HG03342 (cell line): ENCODE data around the gene LPAR3.

ENCODE experiments used
- ATAC-seq: cut with Tn5 transposase; IDR thresholded peaks from one replicate; pipeline ENCODE4 v1.9.1; 2021; ENCODE audit warnings: mild to moderate bottlenecking, moderate library complexity; ENCODE audit not compliant: unreplicated experiment

Gene LPAR3

DNA sequence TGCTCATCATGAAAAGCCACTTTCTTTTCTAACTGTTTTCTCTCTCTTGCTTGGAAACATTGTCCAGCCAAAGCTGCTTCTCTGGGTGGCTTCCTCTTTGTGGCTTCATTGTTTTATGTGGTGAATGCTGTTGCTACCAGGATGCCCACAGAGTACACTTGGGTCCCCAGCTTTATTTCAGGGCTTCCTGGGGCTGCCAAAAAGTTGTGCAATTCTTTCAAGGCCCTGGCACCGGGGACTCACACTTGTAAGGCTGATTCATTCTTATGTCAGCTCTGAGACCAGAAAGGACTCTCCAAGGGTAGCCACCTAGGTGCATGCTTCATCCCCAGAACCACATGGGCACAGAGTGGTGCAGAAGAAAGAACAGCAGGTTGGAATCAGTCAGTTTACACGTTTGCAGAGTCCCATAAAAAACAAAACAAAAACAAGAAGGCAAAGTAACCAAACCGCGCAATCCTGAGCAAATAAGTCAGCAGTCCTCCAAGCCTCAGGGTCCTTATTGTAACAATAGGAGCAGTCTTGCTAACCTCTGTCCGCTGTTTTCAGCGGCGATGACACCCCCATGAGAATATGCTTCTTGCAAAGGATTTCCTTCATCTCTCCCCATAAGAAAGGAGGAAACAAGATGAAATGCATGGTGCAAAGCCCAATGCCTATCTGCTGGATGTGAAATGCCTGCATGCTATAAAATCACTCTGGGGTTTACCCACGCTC, 112.8 kb downstream of the LPAR3 start:
- no peak for ATAC-seq

DNA sequence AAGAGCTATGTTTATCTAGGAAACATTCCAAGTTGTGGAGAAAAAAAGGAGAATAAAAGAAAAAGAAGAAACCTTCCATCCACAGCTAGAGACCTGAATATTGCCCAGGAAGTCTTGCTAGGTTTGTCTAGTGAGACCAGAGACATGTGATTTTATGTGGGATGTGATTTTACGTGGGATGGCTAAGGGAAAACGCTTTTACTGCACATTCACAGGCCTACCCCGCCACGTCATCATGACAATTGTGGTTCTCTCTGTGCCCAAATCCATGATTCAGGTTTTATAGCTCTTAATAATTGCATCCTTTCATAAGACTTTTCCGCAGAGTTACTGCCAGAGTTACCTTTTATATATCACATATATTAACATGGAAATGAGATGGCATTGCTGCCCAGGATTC, 116.4 kb downstream of the LPAR3 start:
- ATAC-seq = no peak

DNA sequence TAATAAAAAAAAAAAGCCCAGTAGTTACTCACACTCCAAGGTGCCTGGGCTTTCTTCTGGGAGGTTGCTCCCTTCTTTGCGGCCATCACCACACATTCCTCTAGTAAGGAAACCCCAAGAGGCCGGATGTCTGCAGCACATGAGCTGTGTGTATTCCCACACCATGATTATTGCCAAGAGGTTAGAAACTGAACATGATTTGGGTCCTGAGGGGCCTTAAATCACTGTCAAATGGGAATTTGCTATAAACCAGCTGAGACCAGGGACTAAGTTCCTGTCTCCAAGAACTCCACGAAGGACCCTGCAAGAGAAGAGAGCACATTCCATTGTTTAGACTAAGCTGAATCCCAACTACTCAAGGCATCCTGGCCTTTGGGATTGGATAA, 117.5 kb downstream of the LPAR3 start:
- ATAC-seq = no peak

DNA sequence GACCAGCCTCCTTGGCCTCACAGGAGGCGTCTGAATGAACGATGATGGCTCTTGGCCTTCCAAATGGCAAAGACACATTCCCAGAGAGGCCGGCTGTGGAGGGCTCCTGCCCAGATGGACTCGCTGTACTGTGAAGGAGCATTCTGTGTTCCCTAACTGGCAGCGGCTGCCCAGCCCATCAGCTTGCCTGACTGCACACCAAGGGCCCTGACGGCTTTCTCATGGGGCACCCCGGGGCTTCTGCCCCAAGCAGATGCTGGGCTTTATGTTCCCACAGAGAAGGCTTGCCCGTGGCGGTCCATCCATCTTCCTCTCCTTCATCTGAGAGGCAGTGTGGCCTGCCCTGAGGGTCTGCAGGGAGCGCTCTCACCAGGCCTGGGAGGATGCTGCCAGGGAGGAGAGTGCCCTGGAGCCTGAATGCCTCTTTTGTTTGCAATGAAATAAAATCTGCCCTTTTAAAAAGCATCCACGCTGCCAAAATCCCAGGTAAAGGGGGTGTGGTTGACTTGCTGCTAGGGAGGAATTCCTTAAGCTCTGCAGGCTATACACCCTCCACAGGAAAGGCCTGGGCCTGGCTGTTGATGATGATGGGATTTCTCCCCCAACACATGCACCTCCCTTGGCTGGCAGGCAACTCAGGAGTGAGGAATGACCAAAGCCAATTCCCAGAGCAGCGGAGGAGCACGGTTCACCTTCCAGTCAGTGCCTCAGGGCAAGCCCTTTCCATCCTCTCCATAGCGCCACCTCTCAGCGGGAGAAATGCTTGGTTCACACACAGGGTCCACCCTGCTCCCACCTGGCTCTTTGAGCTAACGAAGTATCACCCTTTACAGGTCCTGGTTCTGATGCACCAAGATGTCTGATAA, 118.1 kb downstream of the LPAR3 start:
- no peak for ATAC-seq

DNA sequence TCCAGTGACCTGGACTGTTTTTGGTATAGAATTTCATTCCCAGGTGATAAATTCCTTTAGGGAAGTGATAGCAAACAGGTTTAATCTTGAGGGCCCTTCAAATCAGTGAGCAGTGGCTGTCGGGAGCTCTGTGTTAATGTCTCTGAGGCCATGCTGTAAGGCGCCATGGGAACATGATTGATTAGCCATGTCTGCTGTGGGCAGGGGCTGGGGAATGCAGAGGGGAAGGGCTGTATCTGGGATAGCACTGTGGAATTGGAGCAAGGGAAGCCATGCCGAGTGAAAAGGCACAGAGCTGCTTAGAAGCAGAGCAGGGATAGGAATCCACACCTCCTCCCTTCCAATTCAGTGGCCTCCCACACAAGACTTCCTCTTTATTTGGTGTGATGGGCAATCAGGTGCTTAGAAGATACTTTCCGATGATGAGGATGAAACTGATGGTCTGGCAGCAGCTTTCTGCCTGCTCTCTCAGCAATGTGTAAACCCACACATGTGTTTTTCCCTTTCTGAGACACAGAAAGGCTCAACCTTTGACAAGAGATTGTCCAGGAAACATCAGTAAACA, 119.0 kb downstream of the LPAR3 start:
- no peak for ATAC-seq

DNA sequence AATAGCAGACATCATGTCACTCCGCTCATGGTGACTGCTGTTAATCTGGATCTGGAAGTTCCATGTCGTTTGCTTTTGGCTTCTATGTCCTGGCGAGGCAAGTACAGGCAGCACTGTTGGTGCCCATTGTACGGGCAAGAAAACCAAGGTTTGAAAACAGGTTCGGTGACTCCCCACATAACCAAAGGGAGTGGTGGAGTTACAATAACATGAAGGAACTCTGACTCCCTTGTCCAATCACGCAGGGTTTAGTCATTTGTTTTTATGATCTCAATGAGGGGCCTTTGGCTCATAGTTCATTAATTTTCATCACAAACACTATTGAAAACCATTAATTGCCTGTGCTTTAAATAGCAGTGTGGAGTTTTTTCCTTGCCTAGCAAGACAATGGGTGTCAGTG, 119.8 kb downstream of the LPAR3 start:
- ATAC-seq = no peak

DNA sequence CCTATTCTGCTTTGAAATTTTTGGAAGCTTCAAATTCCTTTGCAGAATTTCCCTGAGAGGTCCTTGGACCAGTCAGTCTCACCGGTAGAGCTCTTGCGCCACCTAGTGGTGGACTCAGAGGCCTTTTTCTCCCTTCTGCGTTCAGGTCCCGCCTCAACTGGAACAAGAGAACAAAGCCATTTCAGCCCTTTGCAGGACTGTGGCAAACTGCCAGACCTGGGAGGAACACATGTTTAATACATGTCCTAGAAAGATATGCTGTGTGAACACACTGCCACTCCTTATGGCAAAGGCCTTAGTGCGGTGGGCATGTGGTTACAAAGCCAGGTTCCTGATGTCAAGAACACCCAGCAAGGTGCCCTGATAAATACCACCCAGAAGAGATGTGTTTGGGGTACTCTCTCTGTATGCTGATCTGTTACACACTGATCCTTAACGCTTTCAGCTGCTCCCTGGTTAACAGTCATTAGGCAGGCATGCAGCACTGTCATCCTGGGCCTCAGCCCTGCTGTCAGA, 120.5 kb downstream of the LPAR3 start:
- peak; percentile 72 for ATAC-seq

DNA sequence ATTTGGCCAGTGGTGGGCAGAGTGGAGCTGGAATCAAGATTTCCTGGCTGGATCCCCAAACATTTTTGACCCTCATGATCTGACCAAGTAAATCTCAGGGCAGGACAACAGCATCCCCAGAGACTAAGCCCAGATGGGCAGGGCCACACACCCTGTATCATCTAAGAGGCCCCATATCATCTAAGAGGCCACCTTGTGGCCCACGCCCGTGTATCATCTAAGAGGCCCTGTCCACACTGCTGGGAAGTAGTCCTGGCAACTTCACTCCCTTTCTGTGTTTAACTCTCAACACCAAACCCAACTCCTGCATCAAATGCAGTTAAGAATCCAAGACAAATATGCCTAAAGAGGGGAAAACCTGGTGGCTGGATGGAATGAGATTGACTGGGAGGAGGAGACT, 121.1 kb downstream of the LPAR3 start:
- ATAC-seq = no peak

DNA sequence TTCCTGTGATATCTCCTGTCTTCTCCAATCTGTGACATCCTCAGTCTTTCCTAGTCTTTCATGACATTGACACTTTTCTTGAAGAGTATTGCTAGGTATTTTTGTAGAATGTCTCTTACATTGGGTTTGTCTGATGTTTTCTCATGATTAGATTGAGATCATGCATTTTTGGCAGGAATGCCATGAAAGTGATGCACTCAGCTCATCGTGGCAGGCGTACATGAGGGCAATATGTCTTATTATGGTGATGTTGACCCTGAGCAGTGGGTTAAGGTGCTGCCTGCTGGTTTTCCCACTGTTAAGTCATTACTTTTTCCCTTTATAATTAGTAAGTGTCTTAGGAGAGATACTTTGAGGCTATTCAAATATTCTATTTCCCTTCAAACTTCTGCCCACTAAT, 122.5 kb downstream of the LPAR3 start:
- ATAC-seq = no peak

DNA sequence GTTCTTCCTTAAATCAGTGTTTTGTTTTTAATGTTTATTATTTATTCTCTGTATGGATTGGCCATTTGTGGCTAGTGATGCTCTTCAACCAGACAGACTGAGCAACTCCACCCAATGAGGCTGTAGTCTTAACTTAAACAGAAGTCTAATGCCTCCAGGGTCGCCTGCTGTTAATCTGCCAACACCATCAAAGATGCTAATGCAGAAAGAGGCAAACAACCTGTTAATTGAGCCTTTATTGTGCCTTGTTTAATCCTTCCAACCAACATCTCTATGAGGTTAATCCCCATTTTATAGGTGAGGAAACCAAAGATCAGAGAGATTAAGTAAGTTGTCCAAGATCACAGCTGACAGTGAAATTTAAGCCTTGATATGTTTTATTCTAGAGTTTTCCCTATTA, 123.4 kb downstream of the LPAR3 start:
- ATAC-seq = no peak

DNA sequence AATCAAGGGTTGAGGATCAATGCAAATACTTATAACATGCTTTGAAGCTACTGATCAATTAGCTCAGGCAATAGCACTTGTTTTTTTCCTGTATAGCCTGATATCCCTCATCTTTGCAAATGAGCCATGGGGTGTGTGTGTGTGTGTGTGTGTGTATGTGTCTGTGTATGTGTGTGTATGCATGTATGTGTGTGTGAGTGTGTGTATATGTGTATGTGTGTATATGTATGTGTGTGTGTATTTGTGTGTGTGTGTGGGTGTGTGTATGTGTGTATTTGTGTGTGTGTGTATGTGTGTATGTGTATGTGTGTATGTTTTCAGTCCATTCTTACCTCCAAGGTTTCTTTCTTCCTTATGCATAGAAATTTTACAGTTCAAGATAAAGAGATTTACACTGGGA, 124.4 kb downstream of the LPAR3 start:
- no peak for ATAC-seq

DNA sequence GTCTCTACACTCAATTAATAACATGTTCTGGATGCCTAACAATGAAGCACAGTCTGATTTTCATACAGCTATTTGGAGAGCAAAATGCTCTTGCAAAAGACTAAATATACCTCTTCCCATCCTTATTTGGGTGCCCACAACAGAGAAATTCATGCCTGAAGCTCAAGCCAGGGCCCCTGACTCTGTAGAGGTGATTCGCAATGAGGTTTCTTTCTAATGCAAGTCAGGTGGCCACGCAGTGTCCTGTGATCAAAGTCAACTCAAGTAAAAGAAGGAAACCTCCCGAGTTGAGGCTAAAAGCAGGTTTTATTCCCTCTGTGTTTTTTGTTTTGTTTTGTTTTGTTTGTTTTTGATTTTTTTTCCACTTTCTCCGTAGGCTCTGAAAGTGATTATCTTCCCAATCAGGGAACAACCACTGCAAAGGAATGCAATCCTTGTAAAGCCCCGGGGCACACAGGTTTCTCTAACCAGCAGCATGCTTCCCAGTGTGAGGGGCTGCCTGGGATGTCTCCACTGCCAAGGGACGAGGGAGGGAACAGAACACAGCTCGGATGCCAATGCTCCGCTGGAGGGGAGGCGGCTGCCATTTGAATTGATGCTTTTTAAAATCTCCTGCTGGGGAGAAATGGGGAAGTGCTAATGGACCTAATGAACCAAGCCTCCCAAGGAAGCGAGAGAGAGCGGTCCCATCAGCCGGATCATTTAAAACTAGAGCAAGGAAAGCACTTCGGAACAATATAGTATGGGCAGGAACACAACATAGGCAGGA, 128.9 kb downstream of the LPAR3 start:
- no peak for ATAC-seq

DNA sequence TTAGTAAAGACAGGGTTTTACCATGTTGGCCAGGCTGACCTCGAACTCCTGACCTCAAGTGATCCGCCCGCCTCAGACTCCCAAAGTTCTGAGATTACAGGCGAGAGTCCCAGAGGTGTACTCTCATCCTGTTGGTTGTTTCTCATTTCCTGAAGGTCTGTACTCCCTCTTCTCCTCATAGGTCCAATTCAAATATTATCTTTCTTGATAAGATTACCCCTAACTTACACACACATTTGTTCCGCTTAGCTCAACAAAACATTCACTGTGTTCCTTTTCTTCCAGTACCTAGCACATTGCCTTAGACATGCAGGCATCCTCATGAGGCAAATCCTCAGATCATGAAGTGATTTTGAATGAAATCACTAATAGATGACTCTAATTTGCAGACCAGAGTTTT, 130.3 kb downstream of the LPAR3 start:
- no peak for ATAC-seq
